Neural cell (in vitro differentiated cells): ENCODE measurements around the gene NOM1. TPM values are rescaled to one million over a fixed set of nuclear protein-coding genes. Genes with fewer than 3 reads are reported as not detected.

Source experiments
- H2AFZ ChIP-seq: fragments of 200-600, 300-800 bp; sonication (generic), shearing (Covaris generic); 2 replicates; pipeline ENCODE4 v1.6.0; 2014; ENCODE audit warnings: low read depth, mild to moderate bottlenecking, antibody characterized with exemption, low read length, moderate library complexity
- H3F3A ChIP-seq: fragments of 200-600 bp; shearing (Covaris generic); 2 replicates; pipeline ENCODE4 v1.6.1; 2016; ENCODE audit warnings: mild to moderate bottlenecking, moderate library complexity, mixed read lengths, antibody characterized with exemption, low read length; ENCODE audit not compliant: insufficient read depth, poor library complexity, severe bottlenecking
- H3K27ac ChIP-seq: fragments of 200-600, 300-800 bp; sonication (generic), shearing (Covaris generic); 2 replicates; pipeline ENCODE4 v1.5.1; 2014; ENCODE audit warnings: mild to moderate bottlenecking, low read length, moderate library complexity
- H3K27me3 ChIP-seq: fragments of 300-800, 200-600 bp; sonication (generic), shearing (Covaris generic); 2 replicates; pipeline ENCODE4 v1.6.0; 2014; ENCODE audit warnings: mild to moderate bottlenecking, low read depth, low read length, moderate library complexity; ENCODE audit not compliant: insufficient read depth
- H3K36me3 ChIP-seq: fragments of 300-800, 200-600 bp; sonication (generic), shearing (Covaris generic); 2 replicates; pipeline ENCODE4 v1.5.1; 2014; ENCODE audit warnings: mild to moderate bottlenecking, antibody characterized with exemption, low read length, moderate library complexity; ENCODE audit not compliant: insufficient read depth
- H3K4me2 ChIP-seq: fragments of 300-800, 200-600 bp; sonication (generic), shearing (Covaris generic); 2 replicates; pipeline ENCODE4 v1.6.0; 2014; ENCODE audit warnings: mild to moderate bottlenecking, low read length
- H3K4me3 ChIP-seq: fragments of 300-800, 200-600 bp; sonication (generic), shearing (Covaris generic); 2 replicates; pipeline ENCODE4 v1.5.1; 2014; ENCODE audit warnings: mild to moderate bottlenecking, low read length, moderate library complexity
- H3K79me2 ChIP-seq: fragments of 200-600 bp; shearing (Covaris generic); replicated peaks from 2 replicates; pipeline ENCODE4 v1.6.0; 2014; ENCODE audit warnings: mild to moderate bottlenecking, low read length, moderate library complexity; ENCODE audit not compliant: insufficient read depth
- H3K9ac ChIP-seq: fragments of 300-800, 200-600 bp; sonication (generic), shearing (Covaris generic); 2 replicates; pipeline ENCODE4 v1.6.1; 2016; ENCODE audit warnings: mild to moderate bottlenecking, low read length, mixed read lengths
- H3K9me2 ChIP-seq: fragments of 200-600 bp; shearing (Covaris generic); 2 replicates; pipeline ENCODE4 v1.6.1; 2016; ENCODE audit warnings: mild to moderate bottlenecking, low read length, mixed read lengths; ENCODE audit not compliant: insufficient read depth
- H3K9me3 ChIP-seq: fragments of 200-600, 300-800 bp; sonication (generic), shearing (Covaris generic); 2 replicates; pipeline ENCODE4 v1.6.1; 2016; ENCODE audit warnings: mild to moderate bottlenecking, mixed run types, low read length, moderate library complexity, mixed read lengths
- H4K20me1 ChIP-seq: fragments of 200-600 bp; shearing (Covaris generic); 2 replicates; pipeline ENCODE4 v1.6.1; 2016; ENCODE audit warnings: mild to moderate bottlenecking, mixed run types; ENCODE audit not compliant: insufficient read depth
- CTCF ChIP-seq: fragments of 450-650 bp; IDR thresholded peaks from 2 replicates; pipeline ENCODE4 v1.5.1; 2014; ENCODE audit warnings: antibody characterized with exemption, mild to moderate bottlenecking, moderate library complexity; ENCODE audit not compliant: poor library complexity, severe bottlenecking
- EP300 ChIP-seq: fragments of 450-650 bp; conservative IDR thresholded peaks from 2 replicates; pipeline ENCODE4 v1.6.1; 2014; ENCODE audit warnings: antibody characterized with exemption, mild to moderate bottlenecking, moderate library complexity; ENCODE audit not compliant: poor library complexity, severe bottlenecking
- EZH2 ChIP-seq: fragments of 200-600, 300-800 bp; shearing (Covaris generic), sonication (generic); IDR thresholded peaks from 2 replicates; pipeline ENCODE4 v1.6.1; 2014; ENCODE audit warnings: antibody characterized with exemption, low read length, borderline replicate concordance, mild to moderate bottlenecking; ENCODE audit not compliant: insufficient read depth, poor library complexity, severe bottlenecking
- MXI1 ChIP-seq: fragments of 450-650 bp; conservative IDR thresholded peaks from 2 replicates; pipeline ENCODE4 v1.6.1; 2014; ENCODE audit warnings: antibody characterized with exemption, mild to moderate bottlenecking; ENCODE audit not compliant: poor library complexity, severe bottlenecking
- POLR2AphosphoS5 ChIP-seq: IDR thresholded peaks from 2 replicates; pipeline ENCODE4 v1.6.1; 2012
- RAD21 ChIP-seq: fragments of 450-650 bp; conservative IDR thresholded peaks from 2 replicates; pipeline ENCODE4 v1.6.1; 2014; ENCODE audit warnings: antibody characterized with exemption, mild to moderate bottlenecking, moderate library complexity
- REST ChIP-seq: IDR thresholded peaks from 2 replicates; pipeline ENCODE4 v1.6.1; 2012; ENCODE audit warnings: borderline replicate concordance
- SMC3 ChIP-seq: fragments of 450-650 bp; conservative IDR thresholded peaks from 2 replicates; pipeline ENCODE4 v1.6.1; 2014; ENCODE audit warnings: antibody characterized with exemption, mild to moderate bottlenecking, moderate library complexity; ENCODE audit not compliant: poor library complexity
- TAF1 ChIP-seq: IDR thresholded peaks from 2 replicates; pipeline ENCODE4 v1.6.1; 2012; ENCODE audit warnings: low read depth
- polyA plus RNA-seq: library from polyadenylated mRNA; depleted of rRNA; stranded (reverse); fragments of >200 nt; gene quantifications from 2 replicates; pipeline ENCODE4 v1.2.3, GENCODE V29; 2014

Gene NOM1
- polyA plus RNA-seq, 1 donor from 2014 or later = 22.5 TPM

GRCh38 chr7:156927571-156928405 lies 21.7 kb upstream of the NOM1 start:
- H3K36me3 ChIP-seq = no peaks in the 10 kb centered on the region
- H3K9me2 ChIP-seq = no peaks in the 10 kb centered on the region
- H3F3A ChIP-seq = no peaks in the 10 kb centered on the region
- H3K27me3 ChIP-seq = no peaks in the 10 kb centered on the region
- H4K20me1 ChIP-seq = no peaks in the 10 kb centered on the region
- no peaks in the 10 kb centered on the region for H3K9me3 ChIP-seq
- H3K79me2 ChIP-seq = no peaks in the 10 kb centered on the region
- no peak overlapping the region for H2AFZ ChIP-seq
- H3K4me2 ChIP-seq = no peak overlapping the region
- no peak overlapping the region for H3K27ac ChIP-seq
- H3K9ac ChIP-seq = no peak overlapping the region
- H3K4me3 ChIP-seq = no peak overlapping the region
- TF ChIP-seq RAD21 = no peak
- no peak for TF ChIP-seq SMC3

GRCh38 chr7:156928406-156928747 lies 21.1 kb upstream of the NOM1 start:
- H4K20me1 ChIP-seq = no peaks in the 10 kb centered on the region
- no peak overlapping the region for H3K4me2 ChIP-seq
- H3K9me2 ChIP-seq = no peaks in the 10 kb centered on the region
- no peak overlapping the region for H3K27ac ChIP-seq
- H3F3A ChIP-seq = no peaks in the 10 kb centered on the region
- no peak for TF ChIP-seq TAF1
- no peak for TF ChIP-seq RAD21
- TF ChIP-seq CTCF = no peak
- TF ChIP-seq EZH2 = no peak
- no peak for TF ChIP-seq MXI1
- no peak for TF ChIP-seq REST
- no peak for TF ChIP-seq POLR2AphosphoS5
- no peak for TF ChIP-seq EP300
- TF ChIP-seq SMC3 = no peak
- H3K4me3 ChIP-seq = no peak overlapping the region
- H3K27me3 ChIP-seq = no peaks in the 10 kb centered on the region
- no peaks in the 10 kb centered on the region for H3K79me2 ChIP-seq
- no peaks in the 10 kb centered on the region for H3K36me3 ChIP-seq
- no peaks in the 10 kb centered on the region for H3K9me3 ChIP-seq
- H3K9ac ChIP-seq = no peak overlapping the region
- no peak overlapping the region for H2AFZ ChIP-seq
